ENCODE measurements around the gene HSD17B12.

The HSD17B12 gene

GRCh38 chr11:43680521-43681400, at the start of gene HSD17B12:
HSD17B12 (plus strand) TSS chr11:43680738; CDS start chr11:43680828, 90 bp downstream.
- Histone ChIP-seq H3K27me3 (replicated peaks; ENCODE audit: insufficient read depth, low read length) (no peaks in the 10 kb centered on the region), H2AFZ (ENCODE audit: low read length) (peak within 1 kb of the TSS; percentile 59), H3K9me3 (replicated peaks; ENCODE audit: insufficient read depth, low read length) (no peaks in the 10 kb centered on the region), H4K20me1 (ENCODE audit: insufficient read depth, low read length) (no peaks in the 10 kb centered on the region), H3K79me2 (ENCODE audit: low read length) (peaks cover 40% of the 10 kb centered on the region), H3F3A (ENCODE audit: insufficient read depth, low read length) (peaks cover 16% of the 10 kb centered on the region), H3K9me2 (replicated peaks; ENCODE audit: insufficient read depth, low read length) (no peaks in the 10 kb centered on the region), H3K4me1 (ENCODE audit: low read length) (peaks cover 8% of the 10 kb centered on the region; the same call in 1 of the 2 replicates), H3K4me2 (ENCODE audit: low read depth, low read length) (peak within 1 kb of the TSS; percentile 69), H3K27ac (ENCODE audit: low read length) (peak within 1 kb of the TSS; percentile 94), H3K36me3 (replicated peaks; ENCODE audit: insufficient read depth, low read length) (peaks cover 6% of the 10 kb centered on the region), H3K4me3 (ENCODE audit: low read length) (peak within 1 kb of the TSS; percentile 83), H3K9ac (ENCODE audit: low read length) (peak within 1 kb of the TSS; percentile 83)
- DNase-seq, result peak; percentile 100
- TF ChIP-seq EZH2 (optimal IDR thresholded peaks at IDR 0.05; ENCODE audit: low read depth, low read length) (no peak), EZH2phosphoT487 (IDR thresholded peaks at IDR 0.05; ENCODE audit: low read length) (no peak), CTCF (IDR thresholded peaks at IDR 0.05; ENCODE audit: low read length) (no peak)

DNA sequence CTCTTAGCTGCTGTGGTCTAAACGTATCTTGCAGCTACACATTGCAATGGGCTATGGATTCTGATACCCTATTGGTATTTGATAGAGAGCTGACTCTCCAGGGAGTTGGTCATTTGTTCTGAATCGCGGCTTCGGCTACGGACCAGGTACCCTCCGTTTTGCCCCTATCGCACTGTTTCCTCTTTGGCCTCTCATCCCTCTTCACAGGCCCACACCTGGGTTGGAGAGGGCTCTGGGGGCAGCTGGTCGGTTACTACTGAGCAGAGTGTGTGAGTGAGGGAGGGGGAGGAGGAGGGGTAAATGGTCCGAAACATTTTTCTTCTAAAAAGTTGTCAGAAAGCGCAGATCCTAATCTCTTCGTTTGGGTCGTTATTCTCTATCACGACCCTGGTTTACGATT, 48.8 kb upstream of the HSD17B12 start:
- H3K27me3 ChIP-seq (replicated peaks; ENCODE audit: insufficient read depth, low read length), result no peaks in the 10 kb centered on the region
- H3K9me2 ChIP-seq (replicated peaks; ENCODE audit: insufficient read depth, low read length), result no peaks in the 10 kb centered on the region
- TF ChIP-seq CTCF (IDR thresholded peaks at IDR 0.05; ENCODE audit: low read length) (no peak), EZH2 (optimal IDR thresholded peaks at IDR 0.05; ENCODE audit: low read depth, low read length) (no peak), EZH2phosphoT487 (IDR thresholded peaks at IDR 0.05; ENCODE audit: low read length) (no peak)
- H3K79me2 ChIP-seq (ENCODE audit: low read length), result no peaks in the 10 kb centered on the region
- H3K9me3 ChIP-seq (replicated peaks; ENCODE audit: insufficient read depth, low read length), result no peaks in the 10 kb centered on the region
- H4K20me1 ChIP-seq (ENCODE audit: insufficient read depth, low read length), result no peaks in the 10 kb centered on the region
- no peak overlapping the region for H3K4me2 ChIP-seq (ENCODE audit: low read depth, low read length)
- H3K4me1 ChIP-seq (ENCODE audit: low read length), result no peaks in the 10 kb centered on the region
- H2AFZ ChIP-seq (ENCODE audit: low read length), result no peak overlapping the region
- H3F3A ChIP-seq (ENCODE audit: insufficient read depth, low read length), result no peaks in the 10 kb centered on the region
- H3K9ac ChIP-seq (ENCODE audit: low read length), result no peak overlapping the region
- no peak overlapping the region for H3K27ac ChIP-seq (ENCODE audit: low read length)
- DNase-seq, result no peak
- H3K4me3 ChIP-seq (ENCODE audit: low read length), result no peak overlapping the region
- no peaks in the 10 kb centered on the region for H3K36me3 ChIP-seq (replicated peaks; ENCODE audit: insufficient read depth, low read length)

DNA sequence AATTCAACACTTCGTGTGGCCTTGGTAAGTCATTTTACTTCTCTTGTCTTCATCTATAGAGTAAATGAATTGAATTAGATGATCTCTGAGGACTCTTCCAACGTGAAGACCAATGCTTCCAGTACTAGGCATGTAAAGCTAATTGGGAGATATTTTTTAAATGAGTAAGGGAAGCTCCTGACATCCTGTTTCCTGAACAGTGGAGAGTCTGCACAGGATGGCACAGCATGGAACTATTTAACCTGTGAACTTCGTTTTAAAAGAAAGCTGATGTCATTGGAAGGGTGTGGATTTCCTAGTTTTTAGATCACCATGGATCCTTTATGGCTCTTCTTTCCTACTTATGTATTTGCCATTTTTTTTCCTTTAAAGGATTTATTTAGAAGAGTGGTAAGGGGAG, 48.4 kb upstream of the HSD17B12 start:
- Histone ChIP-seq H3K36me3 (replicated peaks; ENCODE audit: insufficient read depth, low read length) (no peaks in the 10 kb centered on the region), H3K4me2 (ENCODE audit: low read depth, low read length) (no peak overlapping the region), H3K27ac (ENCODE audit: low read length) (no peak overlapping the region), H3K27me3 (replicated peaks; ENCODE audit: insufficient read depth, low read length) (no peaks in the 10 kb centered on the region), H4K20me1 (ENCODE audit: insufficient read depth, low read length) (no peaks in the 10 kb centered on the region), H3K9me2 (replicated peaks; ENCODE audit: insufficient read depth, low read length) (no peaks in the 10 kb centered on the region), H3F3A (ENCODE audit: insufficient read depth, low read length) (no peaks in the 10 kb centered on the region), H3K9ac (ENCODE audit: low read length) (no peak overlapping the region), H2AFZ (ENCODE audit: low read length) (no peak overlapping the region), H3K79me2 (ENCODE audit: low read length) (no peaks in the 10 kb centered on the region), H3K4me3 (ENCODE audit: low read length) (no peak overlapping the region), H3K9me3 (replicated peaks; ENCODE audit: insufficient read depth, low read length) (no peaks in the 10 kb centered on the region), H3K4me1 (ENCODE audit: low read length) (no peaks in the 10 kb centered on the region)
- DNase-seq, result no peak
- no peak for TF ChIP-seq EZH2 (optimal IDR thresholded peaks at IDR 0.05; ENCODE audit: low read depth, low read length)
- TF ChIP-seq EZH2phosphoT487 (IDR thresholded peaks at IDR 0.05; ENCODE audit: low read length), result no peak
- no peak for TF ChIP-seq CTCF (IDR thresholded peaks at IDR 0.05; ENCODE audit: low read length)

All from MM.1S (cell line).